Esophagus squamous epithelium (tissue), 5 donors: Measurements from ENCODE around the gene LRRC41. TPM values are rescaled to one million over a fixed set of nuclear protein-coding genes. Genes with fewer than 3 reads are reported as not detected.
"Not testable (repeated sequence)": the region's sequence is repeated elsewhere in the genome, so short reads cannot be mapped to it uniquely, and the experiment has no call there.

Source experiments
- DNase-seq: peaks from one replicate; lab custom pipeline; 2025; lab: John Stamatoyannopoulos, UW
- H3K27ac ChIP-seq, 4 donors: fragments of 200-600 bp; sonication (generic); one replicate each; pipeline ENCODE4 v1.5.1; 2016 to 2019; ENCODE audit warnings: mild to moderate bottlenecking in 1 of 4
- H3K27me3 ChIP-seq, 4 donors: fragments of 200-600 bp; sonication (generic); 1 replicate in 3 of 4; 2 replicates in 1 of 4; pipeline versions ENCODE4 v1.5.1 to v1.6.0; 2017 to 2021; ENCODE audit warnings: antibody characterized with exemption in 1 of 4
- H3K36me3 ChIP-seq, 3 donors: fragments of 200-600 bp; sonication (generic); one replicate each; pipeline ENCODE4 v1.5.1; 2016 to 2019
- H3K4me1 ChIP-seq, 3 donors: fragments of 200-600 bp; sonication (generic); one replicate each; pipeline ENCODE4 v1.5.1; 2017 to 2019
- H3K4me3 ChIP-seq, 4 donors: fragments of 200-600 bp; sonication (generic); 1 replicate in 3 of 4; 2 replicates in 1 of 4; pipeline ENCODE4 v1.5.1; 2016 to 2019; ENCODE audit warnings: mild to moderate bottlenecking in 2 of 4, moderate library complexity in 1 of 4
- H3K9me3 ChIP-seq, 3 donors: fragments of 200-600 bp; sonication (generic); one replicate each; pipeline ENCODE4 v1.5.1; 2016 to 2019
- CTCF ChIP-seq, 6 experiments: fragments of 450-650 bp in 4 of 6; fragments of 200-600 bp in 2 of 6; sonication (generic) in 2 of 6; IDR thresholded peaks; one replicate each; pipeline ENCODE4 v1.5.1; 2016 to 2019; ENCODE audit warnings: antibody characterized with exemption in 6 of 6, mild to moderate bottlenecking in 4 of 6, moderate library complexity in 4 of 6
- POLR2A ChIP-seq, 4 donors: fragments of 450-650 bp; IDR thresholded peaks; one replicate each; pipeline ENCODE4 v1.6.1; 2017; ENCODE audit warnings: antibody characterized with exemption in 4 of 4, mild to moderate bottlenecking in 4 of 4, moderate library complexity in 3 of 4
- WGBS, 2 donors: methylation state at CpG; one replicate each; pipeline ENCODE4 v1.1.5; 2018; 5-methylcytosine and 5-hydroxymethylcytosine counted together
- intact Hi-C: fragments of 100-400 bp; cut with DNase I; formaldehyde crosslinking; loops from one replicate; pipeline ENCODE4 v1.15.0; 2022
- total RNA-seq, 4 donors: library from RNA; depleted of rRNA; stranded (reverse); fragments of >200 nt; gene quantifications; one replicate each; pipeline ENCODE4 v1.1.0, GENCODE V29; 2016
- donor health status: DM: yes; HTN: yes; CAD: no.

Gene LRRC41
- total RNA-seq, 4 donors from 2014 or later = 44.1 to 66.4 (median 57.6) TPM

GRCh38 chr1:46340404-46341221 is 37.2 kb upstream of the LRRC41 start, which contains the start of gene NSUN4:
Gene NSUN4 (plus strand): TSS chr1:46340807. CDS start chr1:46340827, 20 bp downstream.
- TF ChIP-seq CTCF (IDR thresholded peaks at IDR 0.05) (peak; percentile 53 to 75 (median 58)), POLR2A (IDR thresholded peaks at IDR 0.05) (peak in 3 of 4 donors; percentile 45 to 84 (median 50))
- intact Hi-C loops = loop anchor here (5.0 kb wide), 1 partner anchor 38 kb away; the partner anchor contains the start of genes LRRC41 and UQCRH
- DNase-seq = peak; percentile 48
- 0% methylated on average over 25 to 35 of the region's 53 CpGs for WGBS, 2 donors
- Histone ChIP-seq H3K9me3 (no peaks in the 10 kb centered on the region), H3K4me1 (peaks cover 4 to 34% (median 12%) of the 10 kb centered on the region in 3 donors), H3K4me3 (peak within 1 kb of the TSS; percentile 70 to 81 (median 76)), H3K36me3 (peaks cover 0 to 37% (median 0%) of the 10 kb centered on the region in 3 donors), H3K27ac (peak within 1 kb of the TSS; percentile 95 to 98 (median 97)), H3K27me3 (no peaks in the 10 kb centered on the region)

- H3K9me3 ChIP-seq, H3K27me3 ChIP-seq, DNase-seq, H3K4me3 ChIP-seq, intact Hi-C loops, H3K36me3 ChIP-seq, H3K27ac ChIP-seq: not testable (repeated sequence)
- H3K4me1 ChIP-seq = peaks cover 4 to 27% (median 12%) of the 10 kb centered on the region in 3 donors
- WGBS, 2 donors = 91 to 93% methylated on average over 13 to 14 of the region's 14 CpGs
Observed at GRCh38 chr1:46337409-46337808, 34.0 kb upstream of the LRRC41 start.

- DNase-seq = no peak
- H3K27me3 ChIP-seq = no peaks in the 10 kb centered on the region
- WGBS, 2 donors = 90 to 95% methylated on average over 3 of the region's 3 CpGs
Observed at GRCh38 chr1:46335081-46335480, 31.7 kb upstream of the LRRC41 start.

GRCh38 chr1:46334030-46334384 is 30.6 kb upstream of the LRRC41 start:
- TF ChIP-seq POLR2A (IDR thresholded peaks at IDR 0.05) = no peak
- TF ChIP-seq CTCF (IDR thresholded peaks at IDR 0.05) = no peak
- intact Hi-C loops = no loop called here
- WGBS, 2 donors = 85 to 86% methylated on average over 2 of the region's 2 CpGs

More at GRCh38 chr1:46335081-46335480, 31.7 kb upstream of the LRRC41 start:
- TF ChIP-seq POLR2A (IDR thresholded peaks at IDR 0.05) (no peak), CTCF (IDR thresholded peaks at IDR 0.05) (no peak)
- Histone ChIP-seq H3K27ac (no peak overlapping the region), H3K9me3 (no peaks in the 10 kb centered on the region), H3K4me3 (no peak overlapping the region), H3K36me3 (no peaks in the 10 kb centered on the region), H3K4me1 (peaks cover 0 to 17% (median 5%) of the 10 kb centered on the region in 3 donors)
- intact Hi-C loops = no loop called here

GRCh38 chr1:46333300-46334029 is 30.0 kb upstream of the LRRC41 start:
- DNase-seq = no peak
- H3K36me3 ChIP-seq = no peaks in the 10 kb centered on the region
- no peak overlapping the region for H3K27ac ChIP-seq
- no peaks in the 10 kb centered on the region for H3K27me3 ChIP-seq
- no peak overlapping the region for H3K4me3 ChIP-seq
- TF ChIP-seq CTCF (IDR thresholded peaks at IDR 0.05) (peak in 1 of 6 experiments; percentile 36), POLR2A (IDR thresholded peaks at IDR 0.05) (no peak)
- H3K4me1 ChIP-seq = peaks cover 0 to 7% (median 0%) of the 10 kb centered on the region in 3 donors
- H3K9me3 ChIP-seq = no peaks in the 10 kb centered on the region
- intact Hi-C loops = no loop called here
- 74 to 82% methylated on average over 8 to 9 of the region's 9 CpGs for WGBS, 2 donors

More at GRCh38 chr1:46334030-46334384, 30.6 kb upstream of the LRRC41 start:
- H3K9me3 ChIP-seq = no peaks in the 10 kb centered on the region
- no peaks in the 10 kb centered on the region for H3K27me3 ChIP-seq
- H3K4me3 ChIP-seq = no peak overlapping the region
- no peak overlapping the region for H3K27ac ChIP-seq
- H3K4me1 ChIP-seq = peaks cover 0 to 7% (median 0%) of the 10 kb centered on the region in 3 donors
- DNase-seq = no peak
- H3K36me3 ChIP-seq = no peaks in the 10 kb centered on the region

GRCh38 chr1:46331786-46332540 is 28.5 kb upstream of the LRRC41 start:
- H3K9me3 ChIP-seq, H3K4me3 ChIP-seq, H3K4me1 ChIP-seq, H3K36me3 ChIP-seq, H3K27me3 ChIP-seq, intact Hi-C loops, DNase-seq: not testable (repeated sequence)
- 51 to 68% methylated on average over 11 to 16 of the region's 24 CpGs for WGBS, 2 donors
- H3K27ac ChIP-seq = peak overlapping the region in 3 of 4 donors; percentile 15 to 55 (median 42)

GRCh38 chr1:46330381-46330780 is 27.0 kb upstream of the LRRC41 start:
- H3K4me3 ChIP-seq, H3K27ac ChIP-seq, H3K36me3 ChIP-seq, DNase-seq, intact Hi-C loops, H3K9me3 ChIP-seq, H3K27me3 ChIP-seq: not testable (repeated sequence)
- H3K4me1 ChIP-seq = peaks cover 0 to 16% (median 3%) of the 10 kb centered on the region in 3 donors
- WGBS, 2 donors = 85 to 91% methylated on average over 2 of the region's 2 CpGs
